GM19372 (cell line): ENCODE data around the gene TP53TG3D.
"Not testable (repeated sequence)": the region's sequence is repeated elsewhere in the genome, so short reads cannot be mapped to it uniquely, and the experiment has no call there.

Experiments used
- ATAC-seq: cut with Tn5 transposase; IDR thresholded peaks from one replicate; pipeline ENCODE4 v1.9.1; 2021; ENCODE audit warnings: mild to moderate bottlenecking, low read depth, moderate library complexity; ENCODE audit not compliant: unreplicated experiment

Gene TP53TG3D

GRCh38 chr16:32252986-32253385 is at the start of gene TP53TG3D:
TSS of gene TP53TG3D (plus strand) at chr16:32253286. CDS start at chr16:32253354, 68 bp downstream.
- ATAC-seq = not testable (repeated sequence)

GRCh38 chr16:32253507-32253906 is 421 bp downstream of the TP53TG3D start:
- not testable (repeated sequence) for ATAC-seq

GRCh38 chr16:32261526-32261925 is 8.4 kb downstream of the TP53TG3D start:
- not testable (repeated sequence) for ATAC-seq

GRCh38 chr16:32263552-32263951 is 10.5 kb downstream of the TP53TG3D start:
- ATAC-seq = not testable (repeated sequence)

- ATAC-seq = not testable (repeated sequence)
These were observed 28.8 kb downstream of the TP53TG3D start for GRCh38 chr16:32281910-32282309.

GRCh38 chr16:32283024-32283423 is 29.9 kb downstream of the TP53TG3D start:
- not testable (repeated sequence) for ATAC-seq

- not testable (repeated sequence) for ATAC-seq
These were observed 30.9 kb downstream of the TP53TG3D start for GRCh38 chr16:32283917-32284495.

- ATAC-seq = not testable (repeated sequence)
These were observed 32.0 kb downstream of the TP53TG3D start for GRCh38 chr16:32284800-32285796.

GRCh38 chr16:32286193-32286592 is 33.1 kb downstream of the TP53TG3D start:
- ATAC-seq = not testable (repeated sequence)

GRCh38 chr16:32287743-32288142 is 34.7 kb downstream of the TP53TG3D start:
- not testable (repeated sequence) for ATAC-seq

- not testable (repeated sequence) for ATAC-seq
These were observed 36.1 kb downstream of the TP53TG3D start for GRCh38 chr16:32289197-32289596.

GRCh38 chr16:32302776-32303175 is 49.7 kb downstream of the TP53TG3D start:
- not testable (repeated sequence) for ATAC-seq
